ENCODE data around the gene DIP2B.
"Not testable (repeated sequence)": the region's sequence is repeated elsewhere in the genome, so short reads cannot be mapped to it uniquely, and the experiment has no call there.

The DIP2B gene

GRCh38 chr12:50504798-50505674 lies at the start of gene DIP2B:
Gene DIP2B (plus strand): TSS chr12:50504985. CDS start chr12:50505141, 156 bp downstream.
- DNase-seq, result peak; percentile 90

- no peak for DNase-seq
These were observed 46.2 kb upstream of the DIP2B start for GRCh38 chr12:50458606-50459005.

- no peak for DNase-seq
These were observed 37.3 kb upstream of the DIP2B start for GRCh38 chr12:50467439-50467838.

GRCh38 chr12:50477241-50477832 lies 27.4 kb upstream of the DIP2B start:
- no peak for DNase-seq

GRCh38 chr12:50482571-50482970 lies 22.2 kb upstream of the DIP2B start:
- DNase-seq, result no peak

GRCh38 chr12:50483488-50483887 lies 21.3 kb upstream of the DIP2B start:
- DNase-seq, result no peak

GRCh38 chr12:50488801-50489200 lies 16.0 kb upstream of the DIP2B start:
- no peak for DNase-seq

- not testable (repeated sequence) for DNase-seq
These were observed 6.7 kb upstream of the DIP2B start for GRCh38 chr12:50498119-50498518.

GRCh38 chr12:50505675-50506530 lies 1.1 kb downstream of the DIP2B start:
- peak; percentile 39 for DNase-seq

GRCh38 chr12:50506753-50507473 lies 2.1 kb downstream of the DIP2B start:
- DNase-seq, result no peak

- DNase-seq, result no peak
These were observed 2.7 kb downstream of the DIP2B start for GRCh38 chr12:50507474-50507838.

GRCh38 chr12:50507930-50508329 lies 3.1 kb downstream of the DIP2B start:
- no peak for DNase-seq

GRCh38 chr12:50508414-50508813 lies 3.6 kb downstream of the DIP2B start:
- DNase-seq, result no peak

- DNase-seq, result no peak
These were observed 4.3 kb downstream of the DIP2B start for GRCh38 chr12:50508970-50509663.

GRCh38 chr12:50514526-50515276 lies 9.9 kb downstream of the DIP2B start:
- DNase-seq, result no peak

GRCh38 chr12:50515587-50515986 lies 10.8 kb downstream of the DIP2B start:
- no peak for DNase-seq

- no peak for DNase-seq
These were observed 12.8 kb downstream of the DIP2B start for GRCh38 chr12:50517421-50518048.

- no peak for DNase-seq
These were observed 13.3 kb downstream of the DIP2B start for GRCh38 chr12:50518090-50518489.

- no peak for DNase-seq
These were observed 14.6 kb downstream of the DIP2B start for GRCh38 chr12:50519353-50519752.

- DNase-seq, result no peak
These were observed 15.8 kb downstream of the DIP2B start for GRCh38 chr12:50520416-50521207.
